Liver (tissue), 9 donors: ENCODE measurements around the gene CDKL2. TPM values are rescaled to one million over a fixed set of nuclear protein-coding genes. Genes with fewer than 3 reads are reported as not detected.
"Not testable (repeated sequence)": the region's sequence is repeated elsewhere in the genome, so short reads cannot be mapped to it uniquely, and the experiment has no call there.

Source experiments
- DNase-seq: peaks from one replicate; pipeline ENCODE4 v3.0.0-alpha.2; 2017; ENCODE audit warnings: low spot score
- H3K27ac ChIP-seq, 2 donors: one replicate each; pipeline ENCODE4 v1.7.0; 2013; ENCODE audit warnings: inconsistent platforms in 2 of 2, low read length in 2 of 2, control low read depth in 1 of 2, low read depth in 1 of 2, mild to moderate bottlenecking in 1 of 2
- H3K27me3 ChIP-seq, 4 donors: one replicate each; pipeline versions ENCODE4 v1.6.1 to v1.7.0; 2013; ENCODE audit warnings: low read length in 3 of 4, inconsistent platforms in 1 of 4, mild to moderate bottlenecking in 1 of 4, moderate library complexity in 1 of 4; ENCODE audit not compliant: control insufficient read depth in 4 of 4, insufficient read depth in 4 of 4
- H3K36me3 ChIP-seq, 4 donors: one replicate each; pipeline versions ENCODE4 v1.6.1 to v1.7.0; 2013; ENCODE audit warnings: low read length in 3 of 4, mild to moderate bottlenecking in 3 of 4, low read depth in 1 of 4, moderate library complexity in 1 of 4; ENCODE audit not compliant: control insufficient read depth in 4 of 4, insufficient read depth in 3 of 4
- H3K4me1 ChIP-seq, 4 donors: one replicate each; pipeline versions ENCODE4 v1.6.1 to v1.7.0; 2013; ENCODE audit warnings: low read length in 3 of 4, mild to moderate bottlenecking in 3 of 4, moderate library complexity in 1 of 4; ENCODE audit not compliant: control insufficient read depth in 4 of 4, insufficient read depth in 4 of 4
- H3K4me3 ChIP-seq, 3 donors: one replicate each; pipeline versions ENCODE4 v1.6.1 to v1.7.0; 2013; ENCODE audit warnings: low read length in 3 of 3, control low read depth in 1 of 3, low read depth in 1 of 3, mild to moderate bottlenecking in 1 of 3
- H3K9ac ChIP-seq, 2 donors: one replicate each; pipeline ENCODE4 v1.7.0; 2013; ENCODE audit warnings: low read length in 2 of 2, mild to moderate bottlenecking in 2 of 2, moderate library complexity in 2 of 2, control low read depth in 1 of 2, low read depth in 1 of 2
- H3K9me3 ChIP-seq, 4 donors: one replicate each; pipeline versions ENCODE4 v1.6.1 to v1.7.0; 2013; ENCODE audit warnings: low read length in 3 of 4; ENCODE audit not compliant: control insufficient read depth in 4 of 4
- ATF3 ChIP-seq: IDR thresholded peaks from 2 replicates; pipeline ENCODE4 v1.6.1; 2016; ENCODE audit warnings: antibody characterized with exemption
- CTCF ChIP-seq: fragments of 150-350 bp; IDR thresholded peaks from 2 replicates; pipeline ENCODE4 v1.5.1; 2017; ENCODE audit warnings: improper control_type of control experiment, low read depth, low read length; ENCODE audit not compliant: missing input control
- EGR1 ChIP-seq, 2 donors: IDR thresholded peaks; 2 replicates each; pipeline ENCODE4 v1.6.1; 2016 to 2018; ENCODE audit warnings: antibody characterized with exemption in 2 of 2, low read depth in 2 of 2
- FOXA1 ChIP-seq: IDR thresholded peaks from 2 replicates; pipeline ENCODE4 v1.6.1; 2016; ENCODE audit warnings: antibody characterized with exemption
- FOXA2 ChIP-seq: IDR thresholded peaks from 2 replicates; pipeline ENCODE4 v1.6.1; 2016; ENCODE audit warnings: antibody characterized with exemption
- GABPA ChIP-seq, 2 donors: IDR thresholded peaks in 1 of 2; conservative IDR thresholded peaks in 1 of 2; 2 replicates each; pipeline ENCODE4 v1.6.1; 2016; ENCODE audit warnings: antibody characterized with exemption in 2 of 2, mild to moderate bottlenecking in 1 of 2, moderate library complexity in 1 of 2
- HNF4A ChIP-seq, 2 donors: conservative IDR thresholded peaks; 2 replicates each; pipeline ENCODE4 v1.6.1; 2016; ENCODE audit warnings: antibody characterized with exemption in 2 of 2, mild to moderate bottlenecking in 2 of 2
- HNF4G ChIP-seq: IDR thresholded peaks from 2 replicates; pipeline ENCODE4 v1.6.1; 2016; ENCODE audit warnings: antibody characterized with exemption
- JUND ChIP-seq, 2 donors: IDR thresholded peaks; 2 replicates each; pipeline ENCODE4 v1.6.1; 2016; ENCODE audit warnings: antibody characterized with exemption in 2 of 2
- MAX ChIP-seq: IDR thresholded peaks from 2 replicates; pipeline ENCODE4 v1.6.1; 2016; ENCODE audit warnings: antibody characterized with exemption
- NR2F2 ChIP-seq: IDR thresholded peaks from 2 replicates; pipeline ENCODE4 v1.6.1; 2016; ENCODE audit warnings: antibody characterized with exemption
- RAD21 ChIP-seq, 2 donors: IDR thresholded peaks; 2 replicates each; pipeline ENCODE4 v1.6.1; 2016; ENCODE audit warnings: antibody characterized with exemption in 2 of 2, mild to moderate bottlenecking in 2 of 2
- REST ChIP-seq: IDR thresholded peaks from 2 replicates; pipeline ENCODE4 v1.6.1; 2016; ENCODE audit warnings: antibody characterized with exemption, mild to moderate bottlenecking
- RXRA ChIP-seq, 2 donors: IDR thresholded peaks; 2 replicates each; pipeline ENCODE4 v1.6.1; 2017 to 2018; ENCODE audit warnings: antibody characterized with exemption in 2 of 2, mild to moderate bottlenecking in 1 of 2
- SP1 ChIP-seq: IDR thresholded peaks from 2 replicates; pipeline ENCODE4 v1.6.1; 2018; ENCODE audit warnings: antibody characterized with exemption, mild to moderate bottlenecking
- TAF1 ChIP-seq: conservative IDR thresholded peaks from 2 replicates; pipeline ENCODE4 v1.6.1; 2016; ENCODE audit warnings: antibody characterized with exemption, mild to moderate bottlenecking
- YY1 ChIP-seq: IDR thresholded peaks from 2 replicates; pipeline ENCODE4 v1.6.1; 2016; ENCODE audit warnings: antibody characterized with exemption, mild to moderate bottlenecking
- ZBTB33 ChIP-seq: IDR thresholded peaks from 2 replicates; pipeline ENCODE4 v1.6.1; 2016; ENCODE audit warnings: antibody characterized with exemption
- WGBS: extraction: QIAGEN DNeasy Blood & Tissue Kit; methylation state at CpG from one replicate; pipeline ENCODE4 v1.1.7; 2013; 5-methylcytosine and 5-hydroxymethylcytosine counted together
- polyA plus RNA-seq, 2 donors: library from polyadenylated mRNA; stranded (reverse) in 1 of 2; unstranded in 1 of 2; fragments of 200-250 nt in 1 of 2; fragments of >200 nt in 1 of 2; fragmentation: Nextera tagmentation in 1 of 2; extraction: Ambion mirVana in 1 of 2; gene quantifications; one replicate each; pipeline versions ENCODE4 v1.2.1 to v1.2.3, GENCODE V29; 2013 to 2015
- total RNA-seq, 2 donors: library from RNA; depleted of rRNA; stranded (reverse); fragments of >200 nt; gene quantifications; one replicate each; pipeline ENCODE4 v1.2.3, GENCODE V29; 2014
- donor health status: healthy.
- donor health status: healthy.
- donor health status: healthy.
- donor health status: healthy.
- donor health status: healthy.

Gene CDKL2
- total and polyA plus RNA-seq, 4 donors: 0.02 to 0.14 (median 0.08) TPM; not detected in 1

GRCh38 chr4:75668596-75668995, 38.3 kb upstream of the CDKL2 start:
- Histone ChIP-seq H3K36me3 (no peaks in the 10 kb centered on the region), H3K27me3 (no peaks in the 10 kb centered on the region), H3K9ac (no peak overlapping the region), H3K9me3 (no peaks in the 10 kb centered on the region), H3K4me3 (no peak overlapping the region), H3K27ac (no peak overlapping the region), H3K4me1 (peaks cover 2 to 17% (median 11%) of the 10 kb centered on the region in 4 donors)
- DNase-seq: no peak
- TF ChIP-seq EGR1 (IDR thresholded peaks at IDR 0.05; ENCODE audit: low read depth in 2 of 2): no peak
- no peak for TF ChIP-seq FOXA2
- TF ChIP-seq HNF4A (conservative IDR thresholded peaks at IDR 0.05): no peak
- no peak for TF ChIP-seq GABPA (IDR thresholded peaks at IDR 0.05 in 1 of 2, conservative IDR thresholded peaks at IDR 0.05 in 1 of 2)
- TF ChIP-seq SP1: no peak
- TF ChIP-seq FOXA1: no peak
- TF ChIP-seq RAD21 (IDR thresholded peaks at IDR 0.05): no peak
- TF ChIP-seq MAX: no peak
- no peak for TF ChIP-seq JUND (IDR thresholded peaks at IDR 0.05)

- H3K27ac ChIP-seq, H3K9ac ChIP-seq, H3K27me3 ChIP-seq: not testable (repeated sequence)
These were observed 37.3 kb upstream of the CDKL2 start for GRCh38 chr4:75667636-75668035.

GRCh38 chr4:75666299-75666698, 36.0 kb upstream of the CDKL2 start:
- TF ChIP-seq RAD21 (IDR thresholded peaks at IDR 0.05) (no peak), YY1 (no peak), GABPA (IDR thresholded peaks at IDR 0.05 in 1 of 2, conservative IDR thresholded peaks at IDR 0.05 in 1 of 2) (no peak), HNF4A (conservative IDR thresholded peaks at IDR 0.05) (no peak), HNF4G (no peak), FOXA1 (no peak), FOXA2 (no peak), REST (no peak), TAF1 (no peak), ATF3 (no peak), RXRA (IDR thresholded peaks at IDR 0.05) (no peak), CTCF (no peak), JUND (IDR thresholded peaks at IDR 0.05) (no peak), MAX (no peak), NR2F2 (no peak), SP1 (no peak), ZBTB33 (no peak)
- H3K4me1 ChIP-seq: peaks cover 2 to 9% (median 6%) of the 10 kb centered on the region in 4 donors
- no peak for DNase-seq

More at GRCh38 chr4:75667636-75668035, 37.3 kb upstream of the CDKL2 start:
- H3K4me3 ChIP-seq, H3K9me3 ChIP-seq, DNase-seq, H3K36me3 ChIP-seq: not testable (repeated sequence)
- 80% methylated on average over 7 of the region's 7 CpGs for WGBS
- peaks cover 2 to 17% (median 11%) of the 10 kb centered on the region in 4 donors for H3K4me1 ChIP-seq

More at GRCh38 chr4:75666299-75666698, 36.0 kb upstream of the CDKL2 start:
- Histone ChIP-seq H3K9me3 (no peaks in the 10 kb centered on the region), H3K36me3 (peaks cover 0 to 5% (median under 1%) of the 10 kb centered on the region in 4 donors), H3K4me3 (no peak overlapping the region), H3K27me3 (no peaks in the 10 kb centered on the region), H3K27ac (no peak overlapping the region), H3K9ac (no peak overlapping the region)
- 83% methylated on average over 4 of the region's 4 CpGs for WGBS
